Pulmonary artery endothelial cell (primary cell): Measurements from ENCODE around the gene DNAJC15. TPM values are rescaled to one million over a fixed set of nuclear protein-coding genes. Genes with fewer than 3 reads are reported as not detected.

ENCODE experiments used
- DNase-seq: peaks from one replicate; pipeline ENCODE4 v3.0.0-alpha.2; 2011; ENCODE audit warnings: low read depth, low spot score
- total RNA-seq: library from RNA; depleted of rRNA; stranded (reverse); fragments of >200 nt; gene quantifications from 2 replicates; pipeline ENCODE4 v1.2.3, GENCODE V29; 2014

DNAJC15 gene
- total RNA-seq, 1 donor from 2014 or later = 27.2 TPM

- DNase-seq = no peak
Observed at GRCh38 chr13:43126420-43126819, 103.0 kb downstream of the DNAJC15 start.

DNA sequence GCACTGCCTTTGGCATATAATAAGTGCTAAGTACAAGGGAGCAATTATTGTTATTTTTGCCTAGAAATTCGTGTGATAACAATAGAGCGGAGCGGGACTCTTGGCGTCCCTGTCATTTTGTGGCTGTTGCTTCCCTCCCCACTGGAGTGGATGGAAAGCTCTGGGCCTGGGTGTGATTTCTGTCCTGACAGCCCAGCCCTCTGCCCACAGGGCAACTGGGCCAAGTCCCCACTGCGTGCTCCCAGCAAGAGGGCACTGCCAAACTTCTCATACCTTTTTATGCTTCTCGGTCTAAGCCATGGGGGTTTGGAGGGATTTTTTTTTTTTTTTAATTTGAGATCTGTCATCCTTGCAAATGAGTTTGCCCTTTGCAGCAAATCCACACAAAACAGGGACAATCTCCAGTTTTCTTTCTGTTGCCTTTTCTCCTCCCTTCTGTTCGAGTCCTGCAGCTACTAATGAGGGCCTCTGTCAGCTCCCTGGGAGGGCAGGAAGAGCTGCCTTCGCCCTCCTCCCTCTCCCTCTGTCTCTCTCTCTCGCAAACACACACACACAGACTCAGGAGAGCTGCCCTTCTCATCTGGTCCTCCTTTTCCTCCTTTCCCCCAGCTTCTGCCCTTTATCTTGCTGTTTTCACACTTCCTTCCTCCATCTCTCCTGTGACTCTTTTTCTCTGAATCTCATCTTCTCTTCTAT, 103.9 kb downstream of the DNAJC15 start:
- DNase-seq = no peak

- no peak for DNase-seq
Observed at GRCh38 chr13:43127827-43128226, 104.4 kb downstream of the DNAJC15 start.

DNA sequence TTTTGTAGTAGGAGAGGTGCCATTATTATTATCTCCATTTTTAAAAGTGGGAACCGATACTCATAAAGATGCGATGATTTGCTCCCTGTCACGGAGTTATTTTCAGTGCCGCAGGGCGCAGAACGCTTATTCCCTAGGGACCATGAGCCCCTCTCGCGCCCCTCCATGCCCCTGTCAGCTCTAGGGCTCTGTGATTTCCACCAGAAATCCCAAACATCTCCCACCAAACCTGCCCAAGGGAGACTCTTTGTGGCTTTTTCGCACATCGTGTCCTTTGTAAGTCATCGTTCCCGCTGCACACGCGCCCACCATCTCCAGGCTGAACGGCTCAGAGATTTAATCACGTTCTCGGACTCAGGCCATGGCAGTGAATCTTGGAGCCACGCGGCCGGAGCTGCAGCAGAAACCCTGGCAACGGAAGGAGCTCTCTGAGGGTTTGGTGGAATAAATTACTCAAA, 105.1 kb downstream of the DNAJC15 start:
- DNase-seq = no peak

DNA sequence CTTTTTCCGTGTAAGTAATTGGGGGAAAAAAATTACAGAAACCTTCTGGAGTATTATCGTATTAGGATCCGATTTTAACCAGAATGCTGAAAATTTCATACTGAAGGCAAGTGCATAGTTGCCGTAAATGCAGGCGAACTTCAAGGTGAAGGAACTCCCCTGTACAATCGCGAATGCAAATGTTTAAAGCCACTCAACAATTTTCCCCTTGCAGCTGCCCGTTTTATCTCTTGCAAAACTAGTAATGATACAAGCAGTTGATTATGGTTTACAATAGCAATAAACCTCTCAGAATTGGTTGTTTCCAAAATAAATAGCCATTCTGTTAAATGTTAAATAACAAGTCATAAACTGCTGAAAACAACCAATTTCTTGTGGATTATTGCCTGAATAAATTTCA, 105.7 kb downstream of the DNAJC15 start:
- no peak for DNase-seq

GRCh38 chr13:43129511-43130110, 106.2 kb downstream of the DNAJC15 start:
- DNase-seq = no peak

GRCh38 chr13:43132257-43132656, 108.9 kb downstream of the DNAJC15 start:
- DNase-seq = no peak

DNA sequence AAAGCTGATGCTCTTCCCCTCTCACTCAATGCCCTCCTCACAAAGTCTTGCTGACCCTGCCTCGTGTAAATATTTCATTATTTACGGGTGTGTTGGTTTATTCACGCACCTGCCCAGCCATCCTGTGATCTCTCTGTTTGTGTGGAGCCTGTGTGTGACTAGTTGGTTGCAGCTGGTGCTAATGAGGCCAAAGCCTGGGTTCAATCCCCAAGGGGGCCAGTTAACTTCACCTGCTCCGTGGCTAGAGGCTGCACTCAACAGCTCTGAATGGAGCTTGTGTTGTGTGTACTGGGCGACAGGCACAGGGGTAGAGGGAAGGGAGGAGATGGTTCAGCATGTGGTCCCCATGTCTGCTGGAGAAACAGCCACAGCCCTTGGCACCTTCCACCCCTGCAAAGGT, 109.5 kb downstream of the DNAJC15 start:
- no peak for DNase-seq

DNA sequence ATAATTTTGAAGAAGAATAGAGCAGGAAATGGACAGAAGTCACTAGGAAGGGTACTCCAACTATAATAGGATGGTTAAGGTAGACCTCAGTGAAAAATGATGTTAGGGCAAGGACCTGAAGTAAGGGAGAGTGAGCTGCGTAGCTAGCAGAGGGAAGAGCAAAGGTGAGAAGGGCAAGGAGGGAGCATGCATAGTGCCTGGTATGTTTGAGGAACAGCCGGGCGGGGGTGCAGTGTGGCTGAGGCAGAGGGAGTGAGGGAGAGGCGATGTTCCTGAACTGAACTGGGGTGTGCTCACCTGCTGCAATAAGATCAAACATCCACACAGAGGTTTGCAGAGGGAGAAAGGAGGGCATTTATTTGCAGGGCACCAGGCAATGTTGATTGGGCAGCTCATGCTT, 110.4 kb downstream of the DNAJC15 start:
- DNase-seq = no peak

DNA sequence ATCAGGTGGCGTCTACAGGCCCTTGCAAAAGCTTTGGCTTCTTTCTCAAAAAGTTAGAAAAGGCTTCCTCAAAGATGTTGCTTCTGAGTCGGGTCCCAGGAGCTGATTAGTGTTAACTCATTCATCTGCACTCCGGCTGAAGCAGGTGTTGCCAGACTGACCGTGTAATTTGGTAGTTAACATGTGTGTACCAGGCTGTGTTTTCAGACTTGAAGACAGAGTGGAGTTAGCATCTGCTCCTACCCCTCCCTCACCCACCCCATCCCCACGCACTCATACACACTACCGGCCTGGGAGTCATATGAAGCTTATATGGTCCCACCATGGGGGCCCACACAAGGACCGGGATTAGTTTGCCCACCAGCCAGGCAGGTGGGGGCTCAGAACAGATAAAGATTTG, 111.5 kb downstream of the DNAJC15 start:
- DNase-seq = no peak

DNA sequence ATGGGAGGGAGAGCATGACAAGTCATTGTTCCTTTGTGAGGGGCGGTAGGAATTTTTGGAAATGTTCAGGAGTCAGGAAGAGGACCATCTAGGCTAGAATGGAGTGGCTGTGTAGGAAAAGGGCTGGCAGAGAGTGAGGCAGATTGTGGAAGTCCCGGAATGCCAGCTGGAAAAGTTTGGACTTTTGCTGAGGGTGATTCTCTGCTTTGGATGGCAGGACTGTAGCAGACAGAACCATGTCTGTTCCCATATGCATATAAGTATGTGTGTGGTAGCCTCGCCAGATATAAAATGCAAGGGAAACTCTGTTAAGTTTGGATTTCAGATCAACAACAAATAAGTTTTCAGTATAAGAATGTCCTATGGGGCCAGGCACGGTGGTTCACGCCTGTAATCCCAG, 112.1 kb downstream of the DNAJC15 start:
- no peak for DNase-seq

GRCh38 chr13:43136920-43137575, 113.7 kb downstream of the DNAJC15 start:
- DNase-seq = no peak

DNA sequence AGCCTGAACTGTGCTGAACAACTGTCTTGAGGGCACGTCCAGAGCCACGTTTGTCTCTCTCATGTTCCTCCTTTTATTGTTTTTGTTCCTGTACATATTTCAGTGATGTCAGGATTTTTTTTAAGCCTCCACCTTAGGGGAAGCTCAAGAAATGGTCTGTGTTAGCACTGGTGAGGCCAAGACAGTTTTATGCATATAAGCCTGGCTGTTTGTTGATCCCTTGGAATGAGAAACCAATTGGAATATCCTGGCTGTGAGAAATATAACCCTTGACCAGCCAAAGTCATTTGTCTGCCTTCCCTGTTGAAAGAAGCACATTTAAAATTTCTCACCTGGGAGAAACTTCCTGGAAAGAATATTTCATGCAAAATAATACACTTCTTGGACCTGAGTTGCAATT, 115.8 kb downstream of the DNAJC15 start:
- DNase-seq = no peak

DNA sequence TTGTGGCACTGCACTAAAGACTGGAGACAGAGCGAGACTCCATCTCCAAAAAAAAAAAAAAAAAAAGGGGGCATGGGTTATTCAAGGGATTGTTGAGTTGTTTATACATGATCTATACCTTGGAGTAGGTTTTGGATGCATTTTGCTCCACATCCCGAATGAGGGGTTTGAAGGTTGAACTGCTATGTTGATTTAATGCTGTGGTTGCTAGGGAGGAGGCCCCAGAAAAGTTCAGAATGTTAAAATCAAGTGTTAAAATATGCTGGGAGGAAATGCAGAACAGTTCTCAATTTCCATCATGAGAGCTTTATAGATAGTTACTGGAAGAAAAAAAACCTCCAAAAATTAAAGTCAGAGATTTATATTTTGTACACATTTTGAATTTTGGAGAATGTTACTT, 116.5 kb downstream of the DNAJC15 start:
- DNase-seq = no peak

GRCh38 chr13:43140985-43141384, 117.6 kb downstream of the DNAJC15 start:
- DNase-seq = no peak

DNA sequence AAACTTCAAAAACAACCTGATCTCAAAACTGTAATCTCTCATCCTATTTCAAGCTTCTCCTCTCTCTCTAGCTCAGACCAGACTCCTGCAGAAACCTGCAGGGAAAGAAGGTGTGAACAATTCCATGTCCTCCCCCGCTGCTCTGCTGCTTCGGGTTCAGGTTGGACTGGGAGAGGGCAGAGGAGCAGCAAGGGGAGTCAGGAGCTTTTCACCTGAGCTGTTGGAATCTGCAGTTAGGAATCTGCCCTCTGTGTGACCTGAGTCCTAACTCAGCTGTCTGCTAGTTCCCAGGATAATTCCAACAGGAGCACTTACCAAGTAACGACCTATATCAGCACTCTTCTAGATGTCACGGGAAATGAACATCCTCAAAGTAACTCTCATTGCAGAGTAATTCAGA, 118.3 kb downstream of the DNAJC15 start:
- no peak for DNase-seq

GRCh38 chr13:43143591-43143990, 120.2 kb downstream of the DNAJC15 start:
- no peak for DNase-seq

- no peak for DNase-seq
Observed at GRCh38 chr13:43145534-43146196, 122.3 kb downstream of the DNAJC15 start.

DNA sequence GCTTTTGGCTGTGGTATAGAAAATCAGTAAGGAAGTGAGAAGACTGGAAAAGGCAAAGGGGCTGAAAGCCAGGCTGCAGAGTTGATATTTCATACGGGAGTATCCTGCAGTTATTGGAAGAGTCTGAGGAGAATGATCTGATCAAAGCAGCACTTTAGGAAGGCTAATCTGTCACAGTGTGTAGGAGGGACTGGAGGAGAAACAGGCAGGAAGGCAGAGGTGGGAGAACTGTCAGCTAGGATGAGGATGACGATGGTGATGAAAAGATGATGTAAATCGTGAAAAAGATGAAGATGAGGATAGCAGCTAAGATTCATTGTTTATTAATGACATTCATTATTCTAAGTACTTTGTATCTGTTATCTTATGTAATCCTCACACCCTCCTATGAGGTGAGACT, 123.0 kb downstream of the DNAJC15 start:
- no peak for DNase-seq

DNA sequence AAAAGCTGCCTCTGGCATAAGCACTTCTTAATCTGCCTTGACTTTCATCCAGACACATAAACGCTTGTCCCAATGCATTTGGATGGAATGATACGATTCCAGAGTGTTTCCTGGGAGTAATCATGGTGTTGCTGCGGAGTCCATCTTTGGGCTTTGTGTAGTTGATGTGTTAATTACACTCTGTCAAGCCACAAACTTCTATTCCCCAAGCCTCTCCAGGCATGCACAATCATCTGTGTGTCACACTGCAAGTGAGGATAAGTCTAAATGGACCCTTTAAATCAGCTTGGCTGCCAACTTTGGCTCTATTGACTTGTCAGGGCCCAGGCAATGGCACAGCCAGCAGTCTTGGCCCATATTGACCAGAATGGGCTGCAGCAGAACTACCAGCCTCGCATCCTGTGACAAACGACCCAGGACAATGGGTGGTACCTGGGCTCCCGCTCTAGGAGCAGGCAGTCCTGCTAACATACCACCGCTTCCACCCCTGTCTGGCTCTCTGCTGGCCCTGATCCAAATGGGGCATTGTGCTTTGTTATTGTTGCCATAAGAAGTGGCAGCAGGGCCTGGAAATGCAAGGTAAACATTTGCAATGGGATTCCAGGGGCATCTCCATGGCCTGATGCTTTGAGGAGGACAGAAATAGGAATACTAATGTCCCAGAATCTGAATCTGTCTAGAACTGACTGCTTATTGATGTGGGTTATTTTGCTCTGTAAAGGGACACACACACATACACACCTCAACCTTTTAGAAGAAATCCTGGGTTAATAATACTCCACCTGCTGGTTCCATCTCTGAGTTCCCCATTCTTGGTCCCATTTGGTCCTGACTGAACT, 127.2 kb downstream of the DNAJC15 start:
- no peak for DNase-seq

DNA sequence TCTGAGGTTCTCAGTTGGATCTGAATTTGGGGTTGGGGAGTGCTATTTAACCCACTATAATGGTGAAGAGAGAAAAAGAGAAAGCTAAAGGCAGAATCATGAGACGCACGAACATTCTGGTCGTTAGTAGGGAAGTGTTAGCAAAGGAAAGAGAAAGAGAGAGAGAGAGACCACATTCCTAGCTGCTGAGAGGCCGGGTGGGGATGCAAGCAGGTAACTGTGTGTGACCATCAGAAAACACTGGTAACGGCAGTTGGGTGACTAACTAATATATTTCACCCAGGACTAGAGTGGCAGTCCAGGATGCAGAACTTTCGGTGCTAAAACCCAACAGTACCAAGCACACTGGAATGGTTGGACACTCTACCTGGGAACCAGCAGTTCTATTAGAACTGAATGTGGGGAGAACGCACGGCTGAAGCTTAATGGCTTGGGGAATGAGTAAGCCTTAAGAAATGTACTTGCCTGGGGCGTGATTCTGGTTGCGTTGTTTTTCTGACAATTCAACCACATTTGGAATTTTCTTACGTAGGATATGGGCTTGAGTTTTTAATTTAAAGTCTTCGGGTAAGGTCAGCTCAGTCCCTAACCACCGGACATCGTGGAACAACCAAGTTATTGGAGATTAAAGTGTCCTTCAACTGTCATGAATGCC, 130.2 kb downstream of the DNAJC15 start:
- DNase-seq = no peak
